ENCODE results near the gene RRP1. TPM values are rescaled to one million over a fixed set of nuclear protein-coding genes. Genes with fewer than 3 reads are reported as not detected.

The RRP1 gene
- total RNA-seq, 2 donors from 2014 or later, result 5.7 to 10.0 TPM

- Histone ChIP-seq H3K4me3 (no peak overlapping the region), H3K27ac (no peak overlapping the region)
- TF ChIP-seq, protein P1, sequence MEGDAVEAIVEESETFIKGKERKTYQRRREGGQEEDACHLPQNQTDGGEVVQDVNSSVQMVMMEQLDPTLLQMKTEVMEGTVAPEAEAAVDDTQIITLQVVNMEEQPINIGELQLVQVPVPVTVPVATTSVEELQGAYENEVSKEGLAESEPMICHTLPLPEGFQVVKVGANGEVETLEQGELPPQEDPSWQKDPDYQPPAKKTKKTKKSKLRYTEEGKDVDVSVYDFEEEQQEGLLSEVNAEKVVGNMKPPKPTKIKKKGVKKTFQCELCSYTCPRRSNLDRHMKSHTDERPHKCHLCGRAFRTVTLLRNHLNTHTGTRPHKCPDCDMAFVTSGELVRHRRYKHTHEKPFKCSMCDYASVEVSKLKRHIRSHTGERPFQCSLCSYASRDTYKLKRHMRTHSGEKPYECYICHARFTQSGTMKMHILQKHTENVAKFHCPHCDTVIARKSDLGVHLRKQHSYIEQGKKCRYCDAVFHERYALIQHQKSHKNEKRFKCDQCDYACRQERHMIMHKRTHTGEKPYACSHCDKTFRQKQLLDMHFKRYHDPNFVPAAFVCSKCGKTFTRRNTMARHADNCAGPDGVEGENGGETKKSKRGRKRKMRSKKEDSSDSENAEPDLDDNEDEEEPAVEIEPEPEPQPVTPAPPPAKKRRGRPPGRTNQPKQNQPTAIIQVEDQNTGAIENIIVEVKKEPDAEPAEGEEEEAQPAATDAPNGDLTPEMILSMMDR (IDR thresholded peaks at IDR 0.05), result no peak
These were observed 62.2 kb downstream of the RRP1 start for GRCh38 chr21:43851593-43851992.

DNA sequence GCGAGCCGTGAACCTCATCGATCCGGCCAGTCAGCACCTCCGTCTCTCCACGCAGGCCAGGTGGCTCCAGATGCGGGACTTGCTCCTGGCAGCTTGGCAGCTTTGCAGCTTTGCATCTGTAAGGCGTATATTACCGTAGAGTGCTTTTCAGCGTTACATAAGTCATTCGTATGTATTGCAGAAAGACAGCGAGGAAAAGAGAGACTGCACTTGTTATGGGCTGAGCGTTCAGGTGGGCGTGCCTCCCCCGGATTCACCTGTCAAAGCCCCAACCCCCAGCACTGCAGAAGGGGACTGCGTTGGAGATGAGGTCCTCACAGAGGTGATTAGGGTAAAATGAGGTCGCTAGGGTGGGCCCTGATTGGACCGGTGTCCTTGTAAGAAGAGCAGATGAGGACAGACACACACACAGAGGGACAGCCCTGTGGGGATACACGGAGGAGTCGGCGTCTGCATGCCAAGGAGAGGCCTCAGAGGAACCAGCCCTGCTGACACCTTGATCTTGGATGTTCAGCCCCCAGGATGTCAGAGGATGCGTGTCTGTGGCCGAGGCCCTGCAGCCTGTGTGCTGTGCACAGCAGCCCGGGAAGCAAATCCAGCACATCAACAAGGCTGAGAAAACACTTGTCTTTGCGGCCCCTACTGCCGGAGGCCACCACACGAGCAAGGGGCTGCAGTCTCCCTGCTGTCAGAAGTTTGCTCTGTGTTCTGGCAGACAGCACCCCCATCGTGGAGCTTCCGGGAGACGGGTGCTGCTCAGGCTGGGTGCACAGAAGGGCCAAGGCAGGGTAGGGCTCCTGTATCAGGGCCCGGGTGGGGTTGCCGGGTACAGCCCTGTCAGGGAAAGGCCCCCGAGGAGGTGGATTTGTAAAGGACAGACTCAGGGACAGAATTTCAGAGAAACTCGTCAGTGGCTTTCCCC is 64.7 kb downstream of the RRP1 start:
- no peak for DNase-seq (ENCODE audit: low spot score)
- H3K27ac ChIP-seq, result no peak overlapping the region
- TF ChIP-seq, protein P1 (IDR thresholded peaks at IDR 0.05), result no peak
- H3K4me3 ChIP-seq, result no peak overlapping the region
- H3K27me3 ChIP-seq, result no peaks in the 10 kb centered on the region
- H3K4me1 ChIP-seq, result no peaks in the 10 kb centered on the region
- H3K9me3 ChIP-seq, result no peaks in the 10 kb centered on the region
- no peaks in the 10 kb centered on the region for H3K36me3 ChIP-seq

More at GRCh38 chr21:43851593-43851992, 62.2 kb downstream of the RRP1 start:
- no peaks in the 10 kb centered on the region for H3K4me1 ChIP-seq
- no peaks in the 10 kb centered on the region for H3K36me3 ChIP-seq
- DNase-seq (ENCODE audit: low spot score), result no peak
- H3K27me3 ChIP-seq, result no peaks in the 10 kb centered on the region
- no peaks in the 10 kb centered on the region for H3K9me3 ChIP-seq

Other genes starting within 250 kb of the RRP1 start
- gene HSF2BP, start 130.1 kb upstream of the RRP1 start, total RNA-seq, result under 1 TPM; 0.44 to 0.67 TPM
- 10 to 100 TPM; 10.5 to 16.0 TPM for gene RRP1B, start 130.0 kb upstream of the RRP1 start, total RNA-seq
- 10 to 100 TPM; 29.1 to 45.7 TPM for gene PDXK, start 70.4 kb upstream of the RRP1 start, total RNA-seq
- gene CSTB, start 13.3 kb upstream of the RRP1 start, total RNA-seq, result 1 to 10 TPM; 8.3 to 8.4 TPM
- gene AGPAT3, start 75.6 kb downstream of the RRP1 start, total RNA-seq, result 10 to 100 TPM; 41.3 to 42.5 TPM
- 10 to 100 TPM; 18.2 to 19.7 TPM for gene TRAPPC10, start 222.7 kb downstream of the RRP1 start, total RNA-seq